ENCODE measurements around the gene FREM2. TPM values are rescaled to one million over a fixed set of nuclear protein-coding genes. Genes with fewer than 3 reads are reported as not detected.

The FREM2 gene
- total RNA-seq, 1 experiment from 2014 or later, result 0.05 TPM

- Histone ChIP-seq H3K4me3 (replicated peaks in 1 of 2; ENCODE audit: low read depth in 1 of 2, low read length in 2 of 2) (no peak overlapping the region), H3K27ac (ENCODE audit: low read depth, low read length) (no peak overlapping the region), H3K4me1 (ENCODE audit: control insufficient read depth in 1 of 2, insufficient read depth in 2 of 2, low read length in 2 of 2) (no peaks in the 10 kb centered on the region), H3K9me3 (ENCODE audit: control insufficient read depth in 1 of 2, insufficient read depth in 1 of 2, low read depth in 1 of 2, low read length in 2 of 2) (peaks cover 3 to 4% of the 10 kb centered on the region in 2 experiments; a peak in 1 of 4 replicates), H3K9me2 (ENCODE audit: insufficient read depth) (no peaks in the 10 kb centered on the region), H3K27me3 (ENCODE audit: insufficient read depth, low read length) (no peaks in the 10 kb centered on the region), H3K4me2 (ENCODE audit: low read length) (no peak overlapping the region), H3K79me2 (ENCODE audit: insufficient read depth, low read length) (no peaks in the 10 kb centered on the region), H4K20me1 (ENCODE audit: insufficient read depth) (no peaks in the 10 kb centered on the region), H3K36me3 (ENCODE audit: control insufficient read depth in 1 of 2, insufficient read depth in 2 of 2, low read length in 2 of 2) (no peaks in the 10 kb centered on the region), H3K9ac (ENCODE audit: low read length) (no peak overlapping the region), H2AFZ (ENCODE audit: low read depth, low read length, poor library complexity, severe bottlenecking) (no peak overlapping the region)
- ChIA-PET CTCF (no interaction called here), RAD21 (ENCODE audit: low non-redundant PET in 1 of 2, low total read pairs in 2 of 2, uncharacterized antibody in 2 of 2, unreplicated experiment in 2 of 2) (no interaction called here), POLR2A (no interaction called here)
- intact Hi-C loops (cut with micrococcal nuclease), result no loop called here
- ATAC-seq (no peak), DNase-seq (ENCODE audit: low read depth, low spot score) (no peak)
- TF ChIP-seq SRF (IDR thresholded peaks at IDR 0.05; ENCODE audit: low read depth), result no peak
- no peak for TF ChIP-seq POLR2AphosphoS5 (IDR thresholded peaks at IDR 0.05; ENCODE audit: low read depth, low read length)
- no peak for TF ChIP-seq CEBPB (IDR thresholded peaks at IDR 0.05; ENCODE audit: low read depth)
- no peak for TF ChIP-seq CTCF (IDR thresholded peaks at IDR 0.05 in 2 of 3, conservative IDR thresholded peaks at IDR 0.05 in 1 of 3; ENCODE audit: borderline replicate concordance in 1 of 3, insufficient read depth in 1 of 3, low read depth in 2 of 3, low read length in 2 of 3)
- no peak for TF ChIP-seq MAX (IDR thresholded peaks at IDR 0.05)
- TF ChIP-seq YY1 (IDR thresholded peaks at IDR 0.05; ENCODE audit: extremely low read depth, insufficient replicate concordance, low read depth, low read length), result no peak
- no peak for TF ChIP-seq ZFX (IDR thresholded peaks at IDR 0.05)
- TF ChIP-seq, protein P1, sequence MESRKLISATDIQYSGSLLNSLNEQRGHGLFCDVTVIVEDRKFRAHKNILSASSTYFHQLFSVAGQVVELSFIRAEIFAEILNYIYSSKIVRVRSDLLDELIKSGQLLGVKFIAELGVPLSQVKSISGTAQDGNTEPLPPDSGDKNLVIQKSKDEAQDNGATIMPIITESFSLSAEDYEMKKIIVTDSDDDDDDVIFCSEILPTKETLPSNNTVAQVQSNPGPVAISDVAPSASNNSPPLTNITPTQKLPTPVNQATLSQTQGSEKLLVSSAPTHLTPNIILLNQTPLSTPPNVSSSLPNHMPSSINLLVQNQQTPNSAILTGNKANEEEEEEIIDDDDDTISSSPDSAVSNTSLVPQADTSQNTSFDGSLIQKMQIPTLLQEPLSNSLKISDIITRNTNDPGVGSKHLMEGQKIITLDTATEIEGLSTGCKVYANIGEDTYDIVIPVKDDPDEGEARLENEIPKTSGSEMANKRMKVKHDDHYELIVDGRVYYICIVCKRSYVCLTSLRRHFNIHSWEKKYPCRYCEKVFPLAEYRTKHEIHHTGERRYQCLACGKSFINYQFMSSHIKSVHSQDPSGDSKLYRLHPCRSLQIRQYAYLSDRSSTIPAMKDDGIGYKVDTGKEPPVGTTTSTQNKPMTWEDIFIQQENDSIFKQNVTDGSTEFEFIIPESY (IDR thresholded peaks at IDR 0.05; ENCODE audit: extremely low read depth, insufficient replicate concordance, low read length), result no peak
- TF ChIP-seq FOSL1 (IDR thresholded peaks at IDR 0.05; ENCODE audit: low read depth), result no peak
- TF ChIP-seq SIN3A (IDR thresholded peaks at IDR 0.05; ENCODE audit: low read depth), result no peak
- no peak for TF ChIP-seq SP1 (IDR thresholded peaks at IDR 0.05; ENCODE audit: low read depth)
- no peak for TF ChIP-seq JUND (IDR thresholded peaks at IDR 0.05)
- TF ChIP-seq RAD21 (IDR thresholded peaks at IDR 0.05; ENCODE audit: low read depth), result no peak
- TF ChIP-seq CBX3 (IDR thresholded peaks at IDR 0.05; ENCODE audit: low read depth), result no peak
- TF ChIP-seq ELF1 (IDR thresholded peaks at IDR 0.05; ENCODE audit: borderline replicate concordance, low read depth), result no peak
- BruUV-seq (replicated peaks), result no TSS peak
Observed at GRCh38 chr13:38685431-38685830, 1.4 kb upstream of the FREM2 start.

Measured in HCT116 (cell line).